GM18499 (cell line): Measurements from ENCODE around the gene MOK.

Experiments used
- ATAC-seq: cut with Tn5 transposase; IDR thresholded peaks from one replicate; pipeline ENCODE4 v1.9.1; 2021; ENCODE audit warnings: moderate number of reproducible peaks; ENCODE audit not compliant: insufficient read depth, unreplicated experiment

MOK gene

GRCh38 chr14:102288139-102288538 is 16.8 kb downstream of the MOK start:
- no peak for ATAC-seq

- ATAC-seq, result no peak
Measured at GRCh38 chr14:102285106-102285505, 19.9 kb downstream of the MOK start.

- ATAC-seq, result no peak
Measured at GRCh38 chr14:102283631-102284129, 21.3 kb downstream of the MOK start.

- no peak for ATAC-seq
Measured at GRCh38 chr14:102282751-102283465, 22.1 kb downstream of the MOK start.

DNA sequence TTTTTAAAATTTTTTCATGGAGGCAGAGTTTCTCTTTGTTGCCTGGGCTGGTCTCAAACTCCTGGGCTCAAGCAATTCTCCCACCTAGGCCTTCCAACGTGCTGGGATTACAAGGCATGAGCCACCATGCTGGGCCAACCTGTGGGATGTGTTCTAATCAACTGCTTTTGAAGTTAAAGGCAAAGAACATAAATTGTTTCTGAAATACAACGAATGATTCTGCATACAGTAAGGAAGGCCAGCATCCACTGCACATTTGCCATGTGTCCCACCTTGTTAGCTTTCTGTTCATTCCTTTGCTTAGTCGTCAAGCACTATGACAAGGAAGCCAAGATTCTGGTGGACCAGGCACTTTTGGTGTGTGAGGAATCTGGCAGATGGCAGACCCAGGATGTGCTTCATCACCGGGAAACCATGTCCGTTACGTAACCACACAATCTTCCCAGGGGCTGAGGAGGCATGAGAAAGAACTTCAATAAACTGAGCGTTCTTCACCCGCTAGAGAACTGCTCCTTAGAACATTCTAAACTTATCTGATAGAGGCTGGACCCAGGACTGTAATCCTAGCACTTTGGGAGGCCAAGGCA is 24.5 kb downstream of the MOK start:
- no peak for ATAC-seq

DNA sequence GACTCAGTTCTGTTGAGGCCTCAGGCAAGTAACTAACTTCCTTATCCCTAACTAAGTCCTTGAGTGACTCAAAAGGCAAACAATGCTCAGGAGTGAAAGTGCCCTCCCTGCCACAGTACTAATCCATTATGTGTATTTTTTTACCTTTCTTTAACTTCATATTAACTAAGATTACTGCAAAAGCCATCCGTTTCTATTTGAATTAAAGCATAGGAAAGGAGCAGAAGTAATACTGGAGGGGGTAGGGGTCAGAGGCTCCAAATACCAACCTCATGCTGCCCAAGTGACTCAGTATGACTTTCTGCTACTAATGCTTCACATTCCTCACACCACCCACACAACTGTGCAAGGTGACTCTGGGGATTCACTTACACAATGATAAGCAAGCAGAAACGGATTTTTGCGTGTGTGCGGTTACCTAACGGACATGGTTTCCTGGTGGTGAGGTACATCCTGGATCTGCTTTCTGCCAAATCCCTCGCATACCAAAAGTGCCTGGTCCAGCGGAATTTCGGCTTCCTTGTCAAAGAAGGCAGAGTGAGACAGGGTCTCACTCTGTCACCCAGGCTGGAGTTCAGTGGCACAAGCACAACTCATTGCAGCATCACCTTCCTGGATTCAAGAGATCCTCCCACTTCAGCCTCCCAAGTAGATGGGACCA is 25.1 kb downstream of the MOK start:
- ATAC-seq, result no peak

- ATAC-seq, result no peak
Measured at GRCh38 chr14:102279282-102279681, 25.7 kb downstream of the MOK start.

GRCh38 chr14:102278631-102278935 is 26.4 kb downstream of the MOK start:
- no peak for ATAC-seq

- no peak for ATAC-seq
Measured at GRCh38 chr14:102277874-102278630, 26.9 kb downstream of the MOK start.

DNA sequence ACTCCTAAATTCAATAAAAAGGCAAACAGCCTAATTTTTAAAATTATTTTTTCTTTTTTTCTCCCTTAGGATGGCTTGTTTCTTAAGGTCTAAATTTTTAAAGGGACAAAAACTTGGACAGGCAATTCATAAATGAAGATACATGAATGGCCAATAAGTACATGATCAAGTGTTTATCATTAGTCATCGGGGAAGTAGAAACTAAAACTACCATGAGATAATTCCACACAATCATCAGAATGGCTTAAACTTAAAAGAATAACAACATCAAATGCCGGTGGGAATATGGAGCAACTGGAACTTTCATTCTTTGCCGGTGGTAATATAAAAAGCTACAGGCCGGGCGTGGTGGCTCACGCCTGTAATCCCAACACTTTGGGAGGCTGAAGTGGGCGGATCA is 29.1 kb downstream of the MOK start:
- no peak for ATAC-seq

DNA sequence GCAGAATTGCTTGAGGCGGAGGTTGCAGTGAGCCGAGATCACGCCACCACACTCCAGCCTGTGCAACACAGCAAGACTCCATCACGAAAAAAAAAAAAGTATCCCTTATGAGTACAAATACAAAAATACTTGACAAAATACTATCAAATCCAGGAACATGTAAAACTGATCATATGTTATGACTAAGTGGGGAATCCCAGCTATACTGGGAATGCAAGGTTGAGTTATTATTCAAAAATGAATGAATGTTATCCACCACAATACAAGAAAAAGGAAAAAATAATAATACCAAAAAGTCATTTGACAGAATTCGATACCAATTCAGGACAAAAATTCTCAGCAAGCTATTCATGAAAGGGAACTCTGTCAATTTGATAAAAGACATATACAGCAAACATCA is 32.6 kb downstream of the MOK start:
- ATAC-seq, result no peak

DNA sequence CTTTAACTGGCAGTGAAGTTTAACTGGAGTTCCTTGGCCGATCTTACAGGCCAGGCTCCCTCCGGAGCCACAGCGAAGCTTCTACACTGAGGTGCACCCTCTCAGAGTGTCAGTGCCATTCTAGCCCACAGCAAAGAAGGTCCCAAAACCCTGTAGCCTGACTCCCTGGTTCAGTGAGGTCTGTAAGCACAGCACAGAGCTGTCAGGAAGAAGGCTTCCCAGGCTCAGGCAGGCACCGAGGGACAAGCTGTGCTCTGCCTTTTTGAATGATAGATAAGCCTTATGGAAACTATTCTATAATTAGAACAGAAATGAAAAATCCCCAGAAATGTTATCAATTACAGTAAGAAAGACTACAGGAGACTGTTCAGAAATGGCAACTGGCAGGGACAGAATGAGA is 40.2 kb downstream of the MOK start:
- ATAC-seq, result no peak

DNA sequence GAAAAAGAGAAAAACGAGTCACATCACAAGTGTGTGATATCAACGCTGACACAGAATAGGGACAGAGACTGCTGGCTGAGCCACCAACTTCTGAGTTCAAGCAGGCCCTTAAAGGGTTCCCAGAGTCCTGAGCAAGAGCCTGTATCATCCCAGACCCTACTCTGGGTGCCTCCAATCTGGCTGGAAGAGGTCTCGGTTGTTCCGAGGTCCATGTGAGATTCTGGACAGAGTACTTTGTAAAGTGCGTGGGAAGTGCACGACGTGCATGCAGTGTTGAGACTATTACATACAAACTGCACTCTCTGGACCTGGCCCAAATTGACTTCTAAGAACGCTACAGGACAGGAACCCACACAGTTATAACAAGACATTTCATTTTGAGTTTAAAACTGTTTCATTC is 40.6 kb downstream of the MOK start:
- ATAC-seq, result no peak

GRCh38 chr14:102262929-102263462 is 42.0 kb downstream of the MOK start:
- no peak for ATAC-seq

DNA sequence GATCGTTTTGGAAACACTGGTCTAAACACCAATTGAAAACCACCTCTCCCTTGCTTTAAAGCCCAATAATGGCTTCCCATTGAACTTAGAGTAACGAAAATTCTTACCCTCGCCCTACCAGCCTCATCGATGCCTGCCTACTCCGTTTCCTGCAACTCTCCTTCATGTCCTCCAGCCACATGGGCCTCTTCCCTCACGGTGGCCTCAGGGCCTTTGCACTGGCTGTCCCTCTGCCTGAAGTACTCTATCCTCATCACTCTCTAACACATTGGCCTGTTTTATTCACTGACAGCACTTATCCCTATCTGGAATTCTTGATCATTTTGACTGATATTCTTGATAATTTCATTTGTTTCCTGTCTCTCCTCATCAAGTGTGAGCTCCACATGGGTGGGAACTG is 46.8 kb downstream of the MOK start:
- no peak for ATAC-seq

DNA sequence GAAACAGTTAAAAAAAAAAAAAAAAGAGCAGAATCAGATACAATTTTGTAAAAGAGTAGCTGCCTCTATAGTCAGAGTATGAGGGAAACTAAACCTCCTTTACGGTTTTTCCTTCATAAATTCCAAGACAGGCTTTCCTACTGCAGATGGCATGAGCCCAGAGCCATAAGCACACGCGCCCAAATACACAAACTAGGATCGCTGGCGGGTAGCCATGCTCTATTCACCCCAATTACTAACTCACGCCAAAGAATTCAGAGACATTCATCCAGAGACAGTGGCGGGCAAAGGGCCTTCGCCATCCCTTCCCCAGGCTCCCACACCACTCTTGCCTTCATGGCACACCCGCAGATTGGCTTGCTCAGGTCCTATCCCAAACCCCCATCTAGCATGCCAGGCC is 48.2 kb downstream of the MOK start:
- ATAC-seq, result no peak

GRCh38 chr14:102255401-102256190 is 49.4 kb downstream of the MOK start:
- no peak for ATAC-seq

GRCh38 chr14:102252834-102253801 is 51.8 kb downstream of the MOK start:
- ATAC-seq, result no peak

DNA sequence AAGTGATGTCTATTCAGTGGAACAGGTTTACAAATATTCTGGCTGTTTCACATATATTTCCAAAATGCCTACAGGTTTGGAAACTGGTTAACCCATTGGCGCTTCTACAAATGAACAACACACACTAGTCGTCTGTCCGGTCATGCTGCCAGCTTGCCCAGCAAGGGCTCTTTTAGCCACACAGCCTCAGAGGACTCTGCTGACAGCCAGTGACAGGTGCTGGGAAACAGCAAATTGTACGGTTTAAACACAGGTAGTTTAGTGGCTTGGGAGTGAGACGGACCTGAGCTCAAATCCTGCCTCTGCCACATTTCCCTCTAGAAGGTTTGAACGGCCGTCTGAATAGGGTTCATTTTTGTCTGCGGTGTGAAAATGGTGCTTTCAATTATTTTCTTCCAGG is 53.8 kb downstream of the MOK start:
- ATAC-seq, result no peak
